GM18508 (cell line): ENCODE results near the gene UMODL1.

Source experiments
- ATAC-seq: cut with Tn5 transposase; IDR thresholded peaks from one replicate; pipeline ENCODE4 v1.9.1; 2021; ENCODE audit warnings: moderate number of reproducible peaks; ENCODE audit not compliant: insufficient read depth, unreplicated experiment

The UMODL1 gene

GRCh38 chr21:42038393-42038792, 32.7 kb upstream of the UMODL1 start:
- ATAC-seq: no peak

DNA sequence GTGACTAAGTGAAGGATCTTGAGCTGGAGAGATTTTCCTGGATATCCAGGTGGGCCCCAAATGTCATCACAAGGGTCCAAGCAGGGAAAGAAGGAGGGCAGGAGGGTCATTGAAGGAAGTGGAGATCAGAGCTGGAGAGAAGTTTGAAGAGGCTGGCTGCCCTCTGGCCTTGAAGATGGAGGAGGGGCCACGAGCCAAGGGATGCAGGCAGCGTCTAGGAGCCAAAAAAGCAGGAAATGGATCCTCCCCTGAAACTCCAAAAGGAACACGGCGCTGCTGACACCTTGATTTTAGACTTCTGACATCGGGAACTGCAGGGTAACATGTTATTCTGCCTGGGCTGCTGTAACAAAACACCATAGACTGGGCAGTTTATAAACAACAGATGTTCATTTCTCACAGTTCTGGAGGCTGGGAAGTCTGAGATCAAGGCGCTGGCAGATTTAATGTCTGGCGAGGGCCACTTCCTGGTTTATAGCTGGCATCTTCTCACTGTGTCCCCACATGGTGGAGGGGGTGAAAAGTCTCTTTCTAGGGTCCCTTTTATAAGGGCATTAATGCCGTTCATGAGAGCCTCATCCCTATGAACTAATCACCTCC, 32.2 kb upstream of the UMODL1 start:
- no peak for ATAC-seq

- no peak for ATAC-seq
These were observed 31.6 kb upstream of the UMODL1 start for GRCh38 chr21:42039470-42039901.

DNA sequence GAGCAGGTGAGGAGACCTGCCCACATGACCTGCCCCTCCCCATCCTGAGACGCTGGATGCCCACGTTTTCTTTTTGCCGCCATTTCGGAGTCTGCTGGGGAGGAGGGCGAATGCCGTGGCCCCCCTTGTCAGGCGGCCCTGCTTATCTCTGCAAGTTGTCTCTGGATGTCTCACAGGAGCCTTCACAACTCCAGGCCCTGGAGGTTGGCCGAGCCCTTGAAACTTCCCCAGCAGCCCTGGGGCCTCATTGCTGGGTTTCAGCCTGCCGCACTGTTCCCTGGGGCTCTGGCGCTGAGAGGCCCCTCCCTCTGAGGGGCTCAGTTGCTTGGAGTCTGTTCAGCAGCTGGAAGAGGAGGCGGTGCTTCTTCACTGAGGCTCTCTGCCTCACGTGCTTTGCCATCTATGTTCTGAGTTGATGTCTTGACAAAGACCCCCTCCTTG, 31.2 kb upstream of the UMODL1 start:
- no peak for ATAC-seq

- ATAC-seq: no peak
These were observed 30.5 kb upstream of the UMODL1 start for GRCh38 chr21:42040411-42041180.

GRCh38 chr21:42041246-42041645, 29.9 kb upstream of the UMODL1 start:
- no peak for ATAC-seq

DNA sequence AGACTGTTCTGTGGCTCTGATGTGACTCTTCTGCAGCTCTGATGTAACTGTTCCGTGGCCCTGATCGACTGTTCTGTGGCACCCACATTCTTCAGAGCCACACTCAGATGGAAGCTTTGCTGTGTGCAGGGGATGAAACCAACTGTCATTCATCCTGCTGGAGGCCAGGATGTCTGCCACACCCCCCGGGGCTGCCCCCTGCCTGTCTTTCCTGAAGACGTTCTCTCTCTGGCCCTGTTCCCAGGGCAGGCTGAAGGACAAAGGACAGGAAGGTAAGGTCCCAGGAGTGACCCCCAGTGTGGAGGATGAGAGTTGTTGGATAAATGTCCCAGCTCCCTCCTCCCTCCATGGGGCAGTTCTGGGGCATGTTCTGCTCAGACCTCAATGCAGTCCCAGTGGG, 29.4 kb upstream of the UMODL1 start:
- no peak for ATAC-seq

- ATAC-seq: no peak
These were observed 28.5 kb upstream of the UMODL1 start for GRCh38 chr21:42042651-42043050.

GRCh38 chr21:42043201-42043895, 27.8 kb upstream of the UMODL1 start:
- ATAC-seq: no peak

DNA sequence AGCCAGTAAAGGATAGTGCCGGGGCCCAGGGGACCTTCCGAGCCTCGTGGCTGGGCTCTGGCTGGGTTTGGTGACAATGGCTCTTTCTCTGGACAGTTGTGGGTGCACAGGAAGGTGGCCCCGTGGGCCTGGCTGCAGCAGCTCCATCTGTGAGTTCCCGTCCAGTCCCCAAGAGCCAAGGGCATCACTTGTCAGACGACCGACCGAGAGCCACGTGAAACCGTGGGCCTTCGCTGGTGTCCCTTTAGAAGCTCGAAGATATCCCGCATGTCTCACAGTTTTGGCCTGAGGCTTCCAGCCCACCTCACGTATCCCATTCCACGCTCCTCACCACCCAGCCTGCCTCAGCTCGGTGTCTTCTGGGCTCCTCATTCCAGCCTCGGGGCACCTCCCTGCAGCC, 27.2 kb upstream of the UMODL1 start:
- no peak for ATAC-seq

GRCh38 chr21:42044871-42045495, 26.1 kb upstream of the UMODL1 start:
- no peak for ATAC-seq

- ATAC-seq: no peak
These were observed 23.1 kb upstream of the UMODL1 start for GRCh38 chr21:42047821-42048613.

- ATAC-seq: no peak
These were observed 22.1 kb upstream of the UMODL1 start for GRCh38 chr21:42048870-42049577.

DNA sequence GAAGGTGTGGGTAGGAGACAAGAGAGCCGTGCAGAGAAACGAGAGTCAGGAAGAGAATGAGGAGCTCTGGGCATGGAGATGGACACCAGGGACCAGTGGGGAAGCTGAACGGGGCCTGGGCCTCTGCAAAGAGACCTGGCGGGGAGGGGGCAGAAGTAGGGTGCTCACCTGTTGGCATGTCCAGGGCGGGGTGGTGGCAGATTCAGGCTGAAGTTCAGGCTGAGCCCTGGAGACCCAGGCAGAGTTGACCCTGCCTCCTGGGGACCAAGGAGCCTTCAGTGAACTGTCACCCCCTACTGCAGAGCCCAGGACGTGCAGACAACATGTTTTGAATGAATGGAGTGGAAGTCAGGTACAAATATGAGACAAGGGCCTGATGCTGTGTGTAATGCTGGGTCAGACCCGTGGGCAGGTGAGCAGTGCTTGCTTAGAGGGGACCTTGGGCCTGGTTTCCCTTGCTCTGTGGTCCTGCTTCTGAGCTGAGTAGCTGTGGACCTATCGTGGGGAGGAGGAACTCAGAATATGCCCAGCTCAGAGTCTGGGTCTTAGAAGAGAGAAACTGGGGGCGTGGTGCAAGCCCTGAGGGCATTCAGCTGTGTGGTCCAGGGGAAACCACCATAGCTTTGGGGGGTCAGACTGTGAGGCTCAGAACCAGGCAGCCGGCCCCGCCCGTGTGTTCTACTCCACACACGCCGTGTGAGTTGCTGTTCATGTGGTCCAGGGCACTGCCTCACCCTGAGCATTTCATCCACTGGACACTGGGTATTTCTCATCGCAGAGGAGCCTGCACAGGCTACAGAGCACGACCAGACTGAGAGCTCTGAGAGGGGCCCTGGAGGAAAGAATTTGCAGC, 21.3 kb upstream of the UMODL1 start:
- no peak for ATAC-seq

DNA sequence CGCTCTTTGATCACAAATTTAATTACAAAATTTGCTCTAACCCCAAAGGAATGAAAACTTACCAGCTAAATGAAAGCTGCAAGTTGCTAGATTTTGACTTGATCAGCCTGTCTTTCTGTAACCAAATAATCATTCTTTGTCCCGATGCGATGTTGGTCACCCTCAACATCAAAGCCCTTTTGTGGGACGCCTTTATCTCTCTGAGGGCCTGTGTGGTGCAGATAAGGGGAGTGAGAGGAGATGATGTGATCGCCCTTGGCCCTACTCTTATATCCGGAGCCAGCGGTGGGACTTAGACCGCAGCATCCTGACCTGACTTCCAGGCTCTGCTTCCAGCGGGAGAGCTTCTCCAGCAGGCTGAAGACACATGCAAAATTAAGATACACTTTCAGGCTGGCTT, 19.3 kb upstream of the UMODL1 start:
- no peak for ATAC-seq

DNA sequence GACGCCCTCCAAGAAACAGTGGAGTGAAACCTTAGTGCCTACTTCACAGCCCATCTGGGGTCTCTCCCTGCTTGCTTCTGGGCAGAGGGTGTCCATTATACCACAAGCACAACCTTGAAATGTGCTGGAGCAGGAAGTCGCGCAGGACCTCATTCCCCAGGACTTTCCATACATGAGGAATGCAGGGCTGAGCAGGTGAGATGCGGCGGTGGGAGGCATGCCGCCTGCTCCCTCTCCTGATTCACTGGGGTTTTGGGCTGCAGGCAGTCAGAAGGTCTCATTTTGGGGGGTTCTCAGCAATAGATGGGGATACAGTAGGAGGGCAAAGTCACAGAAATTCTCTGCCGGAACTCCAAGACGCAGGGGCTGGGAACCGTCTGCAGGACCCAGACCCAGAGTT, 15.7 kb upstream of the UMODL1 start:
- no peak for ATAC-seq

GRCh38 chr21:42056468-42056867, 14.6 kb upstream of the UMODL1 start:
- no peak for ATAC-seq

DNA sequence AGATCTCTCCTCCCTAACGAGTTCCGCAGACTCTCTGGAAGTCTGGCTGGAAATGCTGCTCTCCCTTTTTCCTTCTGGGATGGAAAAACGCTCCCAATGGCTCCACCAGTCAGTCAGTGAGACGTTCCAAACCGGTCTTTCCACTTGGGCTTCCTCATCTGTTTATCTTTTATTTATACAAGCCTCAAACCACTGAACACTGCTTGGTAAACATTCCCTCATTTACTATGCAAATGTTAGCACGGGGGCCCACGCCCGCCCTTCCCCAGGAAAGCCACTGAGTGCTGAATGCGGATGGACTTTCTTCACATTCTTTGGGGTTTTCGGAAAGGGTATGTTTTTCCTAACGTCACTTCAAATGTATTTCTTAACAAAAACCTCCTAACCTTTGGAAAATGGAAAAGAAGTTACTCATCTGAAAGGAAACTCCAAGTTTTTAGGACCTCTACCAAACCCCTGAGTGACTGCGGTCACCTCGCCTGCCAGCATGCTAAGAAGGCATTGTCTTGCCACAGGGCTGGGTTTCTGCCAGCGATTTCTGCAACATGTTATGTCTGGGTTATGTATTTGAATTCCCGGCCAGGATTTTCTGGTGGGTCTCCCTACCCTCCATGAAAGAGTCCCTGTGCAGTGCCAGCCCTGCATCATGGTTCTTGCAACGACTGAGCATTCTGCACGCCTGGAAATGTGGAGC, 14.0 kb upstream of the UMODL1 start:
- no peak for ATAC-seq
